KMS-11 (cell line): ENCODE results near the gene IQSEC1.

Experiments
- H2AFZ ChIP-seq: fragments of 200-600 bp; sonication (generic); 2 replicates; pipeline ENCODE4 v1.6.1; 2016; ENCODE audit warnings: antibody characterized with exemption, mixed run types, low read depth
- H3K27ac ChIP-seq: fragments of 200-600 bp; sonication (generic); 2 replicates; pipeline ENCODE4 v1.6.1; 2016; ENCODE audit warnings: mild to moderate bottlenecking, mixed run types
- H3K27me3 ChIP-seq: fragments of 200-600 bp; sonication (generic); 2 replicates; pipeline ENCODE4 v1.6.1; 2017; ENCODE audit warnings: mild to moderate bottlenecking, low read depth, mixed run types, moderate library complexity; ENCODE audit not compliant: insufficient read depth
- H3K36me3 ChIP-seq: fragments of 200-600 bp; sonication (generic); 2 replicates; pipeline ENCODE4 v1.6.1; 2017; ENCODE audit warnings: mild to moderate bottlenecking, mixed run types; ENCODE audit not compliant: insufficient read depth
- H3K4me1 ChIP-seq: fragments of 200-600 bp; sonication (generic); 2 replicates; pipeline ENCODE4 v1.6.1; 2016; ENCODE audit warnings: mild to moderate bottlenecking, low read depth, mixed run types; ENCODE audit not compliant: poor library complexity, severe bottlenecking
- H3K4me2 ChIP-seq: fragments of 200-600 bp; sonication (generic); 2 replicates; pipeline ENCODE4 v1.7.0; 2016; ENCODE audit warnings: mild to moderate bottlenecking, mixed run types
- H3K4me3 ChIP-seq: fragments of 200-600 bp; sonication (generic); IDR thresholded peaks from 2 replicates; pipeline ENCODE4 v1.6.1; 2017; ENCODE audit warnings: low read depth, low read length, mixed read lengths; ENCODE audit not compliant: insufficient read depth
- H3K79me2 ChIP-seq: fragments of 200-600 bp; sonication (generic); 2 replicates; pipeline ENCODE4 v1.6.1; 2016; ENCODE audit warnings: low read depth, mixed run types; ENCODE audit not compliant: insufficient read depth
- H3K9ac ChIP-seq: fragments of 200-600 bp; sonication (generic); 2 replicates; pipeline ENCODE4 v1.6.1; 2016; ENCODE audit warnings: mild to moderate bottlenecking, mixed run types
- H4K20me1 ChIP-seq: fragments of 200-600 bp; sonication (generic); 2 replicates; pipeline ENCODE4 v1.6.1; 2016; ENCODE audit warnings: mild to moderate bottlenecking, mixed run types; ENCODE audit not compliant: insufficient read depth
- TF ChIP-seq, protein P1 (sequence below): fragments of 200-600 bp; sonication (generic); conservative IDR thresholded peaks from 2 replicates; pipeline ENCODE4 v1.6.1; 2017; ENCODE audit warnings: low read depth, mild to moderate bottlenecking, antibody characterized with exemption, low read length, moderate library complexity, mixed read lengths

The IQSEC1 gene

DNA sequence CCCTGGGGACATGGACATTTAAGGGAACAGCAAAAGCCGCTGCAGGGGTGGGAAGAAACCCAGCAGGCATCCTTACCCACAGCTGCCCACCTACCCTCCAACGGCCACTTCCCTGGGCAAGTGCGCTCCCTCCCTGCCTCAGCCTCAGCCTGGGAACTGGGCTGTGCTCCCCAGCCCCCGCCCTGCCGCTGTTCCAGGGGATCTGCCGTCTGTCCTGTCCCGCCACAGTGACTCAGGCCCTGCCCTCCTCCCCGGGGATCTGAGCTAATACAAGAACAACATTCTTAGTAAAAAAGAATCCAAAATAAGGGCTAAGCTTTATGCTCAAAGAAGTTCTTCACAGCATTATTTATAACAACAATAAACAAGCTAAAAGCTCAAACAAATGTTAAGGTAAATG lies 7.4 kb upstream of the IQSEC1 start:
- no peaks in the 10 kb centered on the region for H3K36me3 ChIP-seq
- H3K27ac ChIP-seq, result no peak overlapping the region
- H3K4me2 ChIP-seq, result no peak overlapping the region

DNA sequence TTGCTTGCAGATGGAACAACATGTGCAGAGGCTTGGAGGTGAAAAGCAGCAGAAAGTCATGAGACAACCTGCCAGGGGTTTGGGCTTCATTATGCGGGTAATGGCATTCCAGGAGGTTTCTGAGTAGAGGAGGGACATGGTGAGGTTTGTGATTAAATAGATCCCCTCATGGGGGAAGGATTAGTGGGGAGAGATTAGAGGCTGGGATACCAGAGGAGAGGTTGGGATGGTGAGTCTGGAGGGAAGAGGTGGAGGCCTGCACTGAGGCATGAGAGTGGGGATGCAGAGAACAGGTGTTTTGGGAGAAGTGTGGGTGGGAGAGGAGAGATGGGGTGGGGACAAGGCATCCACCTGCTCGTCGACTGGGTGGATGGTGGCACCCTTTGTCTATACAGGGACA lies 6.8 kb upstream of the IQSEC1 start:
- Histone ChIP-seq H3K27me3 (no peaks in the 10 kb centered on the region), H3K27ac (no peak overlapping the region), H3K79me2 (no peaks in the 10 kb centered on the region), H3K4me3 (no peak overlapping the region), H3K36me3 (no peaks in the 10 kb centered on the region), H3K4me2 (no peak overlapping the region), H2AFZ (no peak overlapping the region), H3K9ac (no peak overlapping the region), H3K4me1 (peaks cover 11% of the 10 kb centered on the region), H4K20me1 (no peaks in the 10 kb centered on the region)
- TF ChIP-seq, protein P1, sequence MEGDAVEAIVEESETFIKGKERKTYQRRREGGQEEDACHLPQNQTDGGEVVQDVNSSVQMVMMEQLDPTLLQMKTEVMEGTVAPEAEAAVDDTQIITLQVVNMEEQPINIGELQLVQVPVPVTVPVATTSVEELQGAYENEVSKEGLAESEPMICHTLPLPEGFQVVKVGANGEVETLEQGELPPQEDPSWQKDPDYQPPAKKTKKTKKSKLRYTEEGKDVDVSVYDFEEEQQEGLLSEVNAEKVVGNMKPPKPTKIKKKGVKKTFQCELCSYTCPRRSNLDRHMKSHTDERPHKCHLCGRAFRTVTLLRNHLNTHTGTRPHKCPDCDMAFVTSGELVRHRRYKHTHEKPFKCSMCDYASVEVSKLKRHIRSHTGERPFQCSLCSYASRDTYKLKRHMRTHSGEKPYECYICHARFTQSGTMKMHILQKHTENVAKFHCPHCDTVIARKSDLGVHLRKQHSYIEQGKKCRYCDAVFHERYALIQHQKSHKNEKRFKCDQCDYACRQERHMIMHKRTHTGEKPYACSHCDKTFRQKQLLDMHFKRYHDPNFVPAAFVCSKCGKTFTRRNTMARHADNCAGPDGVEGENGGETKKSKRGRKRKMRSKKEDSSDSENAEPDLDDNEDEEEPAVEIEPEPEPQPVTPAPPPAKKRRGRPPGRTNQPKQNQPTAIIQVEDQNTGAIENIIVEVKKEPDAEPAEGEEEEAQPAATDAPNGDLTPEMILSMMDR, result no peak

More for the DNA sequence above, 7.4 kb upstream of the IQSEC1 start:
- Histone ChIP-seq H2AFZ (no peak overlapping the region), H3K4me1 (peaks cover 12% of the 10 kb centered on the region), H3K27me3 (no peaks in the 10 kb centered on the region), H3K4me3 (no peak overlapping the region), H3K79me2 (no peaks in the 10 kb centered on the region), H3K9ac (no peak overlapping the region), H4K20me1 (no peaks in the 10 kb centered on the region)
- TF ChIP-seq, protein P1, result no peak

DNA sequence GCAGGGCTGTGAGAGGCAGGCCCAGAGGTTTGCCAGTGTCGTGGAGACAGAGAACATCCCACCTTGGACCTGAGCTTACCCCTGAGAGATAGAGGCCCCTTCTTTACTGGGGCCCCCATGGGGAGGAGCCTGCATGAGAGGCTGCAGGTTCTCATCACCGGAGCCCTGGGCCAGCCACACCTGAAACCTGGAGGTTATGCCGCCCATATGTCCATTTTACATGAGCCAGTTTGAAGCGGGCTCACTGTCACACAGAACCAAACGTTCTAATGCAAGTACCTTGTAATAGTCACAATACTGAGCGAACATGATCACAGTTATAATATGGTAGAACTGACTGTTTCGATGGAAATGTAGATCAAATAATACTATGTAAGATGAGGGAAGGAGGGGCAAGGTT lies 6.3 kb upstream of the IQSEC1 start:
- TF ChIP-seq, protein P1, result no peak
- no peaks in the 10 kb centered on the region for H4K20me1 ChIP-seq

DNA sequence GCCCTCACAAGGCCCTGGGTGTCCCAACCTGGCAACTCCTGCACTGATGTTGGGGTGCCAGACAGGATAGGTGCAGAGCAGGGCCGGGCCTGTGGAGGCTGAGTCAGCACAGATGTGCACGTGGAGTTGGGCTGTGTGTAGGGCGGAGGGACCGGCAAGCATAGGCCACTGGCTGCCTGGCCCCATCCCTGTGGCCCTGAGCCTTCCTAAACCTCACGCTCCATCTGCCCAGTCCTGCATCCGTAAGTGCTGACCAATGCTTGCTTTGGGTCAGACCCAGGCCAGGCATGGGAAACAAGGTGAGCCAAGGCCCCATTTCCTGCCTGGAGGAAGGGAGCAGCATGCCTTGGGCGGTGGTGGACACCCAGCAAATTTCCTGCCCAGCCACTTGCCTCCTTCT lies 5.8 kb upstream of the IQSEC1 start:
- H3K36me3 ChIP-seq, result no peaks in the 10 kb centered on the region
- no peaks in the 10 kb centered on the region for H3K79me2 ChIP-seq
- H3K4me1 ChIP-seq, result peaks cover 11% of the 10 kb centered on the region
- H3K4me2 ChIP-seq, result no peak overlapping the region
- H3K27me3 ChIP-seq, result no peaks in the 10 kb centered on the region
- no peaks in the 10 kb centered on the region for H4K20me1 ChIP-seq
- H2AFZ ChIP-seq, result no peak overlapping the region
- H3K27ac ChIP-seq, result no peak overlapping the region
- H3K9ac ChIP-seq, result no peak overlapping the region
- TF ChIP-seq, protein P1, result no peak
- no peak overlapping the region for H3K4me3 ChIP-seq

More for the DNA sequence above, 6.3 kb upstream of the IQSEC1 start:
- peaks cover 11% of the 10 kb centered on the region for H3K4me1 ChIP-seq
- H2AFZ ChIP-seq, result no peak overlapping the region
- H3K79me2 ChIP-seq, result no peaks in the 10 kb centered on the region
- H3K9ac ChIP-seq, result no peak overlapping the region
- no peaks in the 10 kb centered on the region for H3K36me3 ChIP-seq
- no peak overlapping the region for H3K4me2 ChIP-seq
- no peak overlapping the region for H3K4me3 ChIP-seq
- H3K27me3 ChIP-seq, result no peaks in the 10 kb centered on the region
- no peak overlapping the region for H3K27ac ChIP-seq
